BE2C (cell line): ENCODE measurements around the gene EDN2.

Experiments
- DNase-seq: peaks from one replicate; pipeline ENCODE4 v3.0.0-alpha.2; 2020
- H3K27me3 ChIP-seq: fragments of 250-450 bp; sonication (Bioruptor Pico); 2 replicates; pipeline ENCODE4 v1.5.1; 2020; ENCODE audit warnings: mild to moderate bottlenecking
- H3K36me3 ChIP-seq: fragments of 250-450 bp; sonication (Bioruptor Pico); 2 replicates; pipeline ENCODE4 v1.5.1; 2020; ENCODE audit warnings: mild to moderate bottlenecking
- H3K4me1 ChIP-seq: fragments of 250-450 bp; sonication (Bioruptor Pico); 2 replicates; pipeline ENCODE4 v1.5.1; 2020
- H3K4me3 ChIP-seq: 2 replicates; pipeline ENCODE4 v1.5.1; 2011; ENCODE audit warnings: low read depth, low read length
- H3K9me3 ChIP-seq: fragments of 250-450 bp; sonication (Bioruptor Pico); 2 replicates; pipeline ENCODE4 v1.5.1; 2020
- CTCF ChIP-seq: IDR thresholded peaks from 2 replicates; pipeline ENCODE4 v1.5.1; 2012; ENCODE audit warnings: mild to moderate bottlenecking, low read depth, low read length

EDN2 gene

GRCh38 chr1:41524676-41525675 lies 40.5 kb upstream of the EDN2 start:
- TF ChIP-seq CTCF, result no peak
- Histone ChIP-seq H3K27me3 (no peaks in the 10 kb centered on the region), H3K36me3 (no peaks in the 10 kb centered on the region), H3K4me3 (no peak overlapping the region), H3K4me1 (no peaks in the 10 kb centered on the region), H3K9me3 (no peaks in the 10 kb centered on the region)
- DNase-seq, result no peak

- no peaks in the 10 kb centered on the region for H3K9me3 ChIP-seq
- no peak overlapping the region for H3K4me3 ChIP-seq
- no peaks in the 10 kb centered on the region for H3K4me1 ChIP-seq
- no peaks in the 10 kb centered on the region for H3K36me3 ChIP-seq
- DNase-seq, result no peak
- H3K27me3 ChIP-seq, result no peaks in the 10 kb centered on the region
- TF ChIP-seq CTCF, result no peak
These were observed 39.6 kb upstream of the EDN2 start for GRCh38 chr1:41523949-41524675.

GRCh38 chr1:41523071-41523470 lies 38.6 kb upstream of the EDN2 start:
- no peaks in the 10 kb centered on the region for H3K9me3 ChIP-seq
- no peaks in the 10 kb centered on the region for H3K4me1 ChIP-seq
- no peak for TF ChIP-seq CTCF
- no peaks in the 10 kb centered on the region for H3K36me3 ChIP-seq
- no peaks in the 10 kb centered on the region for H3K27me3 ChIP-seq
- no peak overlapping the region for H3K4me3 ChIP-seq
- no peak for DNase-seq

GRCh38 chr1:41521766-41522165 lies 37.3 kb upstream of the EDN2 start:
- Histone ChIP-seq H3K36me3 (no peaks in the 10 kb centered on the region), H3K4me1 (no peaks in the 10 kb centered on the region), H3K27me3 (no peaks in the 10 kb centered on the region), H3K9me3 (no peaks in the 10 kb centered on the region), H3K4me3 (no peak overlapping the region)
- no peak for DNase-seq
- no peak for TF ChIP-seq CTCF

GRCh38 chr1:41520951-41521752 lies 36.7 kb upstream of the EDN2 start:
- TF ChIP-seq CTCF, result no peak
- Histone ChIP-seq H3K36me3 (no peaks in the 10 kb centered on the region), H3K4me1 (no peaks in the 10 kb centered on the region), H3K9me3 (no peaks in the 10 kb centered on the region), H3K4me3 (no peak overlapping the region), H3K27me3 (no peaks in the 10 kb centered on the region)
- DNase-seq, result no peak
